Endothelial cell of umbilical vein (primary cell): ENCODE measurements around the gene CYFIP1. TPM values are rescaled to one million over a fixed set of nuclear protein-coding genes. Genes with fewer than 3 reads are reported as not detected.

Experiments used
- BruUV-seq: library from RNA; stranded (reverse); fragments of 400-500 nt; replicated peaks from 2 replicates; lab custom pipeline; 2021; lab: Mats Ljungman, UMichigan
- CTCF ChIA-PET: fragments of 300-600, 350-600 bp; sonication (Branson Sonifier 250); formaldehyde crosslinking; loops from one replicate; lab custom pipeline; 2021; ENCODE audit warnings: antibody characterized with exemption, inconsistent platforms; lab: Charles Lee
- POLR2A ChIA-PET: fragments of 300-600, 350-600 bp; sonication (Branson Sonifier 250); formaldehyde crosslinking; loops from one replicate; lab custom pipeline; 2021; ENCODE audit warnings: antibody characterized with exemption, inconsistent platforms; lab: Charles Lee
- DNase-seq: peaks from one replicate; pipeline ENCODE4 v3.0.0-alpha.2; 2011; ENCODE audit warnings: low read depth, low spot score
- FAIRE-seq: peaks from 2 replicates; lab custom pipeline; 2011; peaks lifted over from hg19 to GRCh38; lab: Jason Lieb, UNC
- H2AFZ ChIP-seq: 2 replicates; pipeline ENCODE4 v1.6.0; 2012; ENCODE audit warnings: low read depth, low read length, control low read depth, inconsistent platforms
- H3K27ac ChIP-seq: 2 replicates; pipeline ENCODE4 v1.5.1; 2011; ENCODE audit warnings: low read depth, mild to moderate bottlenecking, control low read depth, low read length, moderate library complexity; ENCODE audit not compliant: insufficient read depth
- H3K27me3 ChIP-seq, 2 experiments: 2 replicates each; pipeline versions ENCODE4 v1.6.0 to v1.6.1; 2011; ENCODE audit warnings: low read length in 2 of 2, mixed read lengths in 1 of 2; ENCODE audit not compliant: control insufficient read depth in 2 of 2, insufficient read depth in 2 of 2
- H3K36me3 ChIP-seq, 2 experiments: 2 replicates in 1 of 2; 3 replicates in 1 of 2; pipeline ENCODE4 v1.5.1; 2011; ENCODE audit warnings: low read length in 2 of 2, mild to moderate bottlenecking in 1 of 2, moderate library complexity in 1 of 2; ENCODE audit not compliant: control insufficient read depth in 2 of 2, insufficient read depth in 2 of 2; ENCODE audit errors: extremely low read depth in 1 of 2
- H3K4me1 ChIP-seq: 3 replicates; pipeline ENCODE4 v1.5.1; 2011; ENCODE audit warnings: mild to moderate bottlenecking, low read length; ENCODE audit not compliant: control insufficient read depth, insufficient read depth; ENCODE audit errors: extremely low read depth
- H3K4me2 ChIP-seq: 2 replicates; pipeline ENCODE4 v1.6.1; 2011; ENCODE audit warnings: low read length, control low read depth, mixed read lengths; ENCODE audit not compliant: insufficient read depth
- H3K4me3 ChIP-seq, 3 experiments: fragments of 200-600 bp in 1 of 3; sonication (generic), shearing (Covaris generic) in 1 of 3; replicated peaks in 1 of 3; 2 replicates each; pipeline ENCODE4 v1.5.1; 2011 to 2016; ENCODE audit warnings: control low read depth in 3 of 3, low read length in 3 of 3, mild to moderate bottlenecking in 2 of 3, inconsistent platforms in 1 of 3, low read depth in 1 of 3, moderate library complexity in 1 of 3; ENCODE audit not compliant: insufficient read depth in 1 of 3
- H3K79me2 ChIP-seq: 2 replicates; pipeline ENCODE4 v1.6.0; 2012; ENCODE audit warnings: low read length, inconsistent platforms; ENCODE audit not compliant: control insufficient read depth, insufficient read depth
- H3K9ac ChIP-seq: replicated peaks from 2 replicates; pipeline ENCODE3; 2011; ENCODE audit warnings: low read length, control low read depth; ENCODE audit not compliant: insufficient read depth; ENCODE audit errors: extremely low read depth
- H3K9me1 ChIP-seq: replicated peaks from 3 replicates; pipeline ENCODE4 v1.6.0; 2011; ENCODE audit warnings: mild to moderate bottlenecking, low read length; ENCODE audit not compliant: control insufficient read depth, insufficient read depth; ENCODE audit errors: extremely low read depth
- H3K9me3 ChIP-seq: replicated peaks from 2 replicates; pipeline ENCODE4 v1.5.1; 2012; ENCODE audit warnings: low read length, inconsistent platforms; ENCODE audit not compliant: control insufficient read depth, insufficient read depth
- H4K20me1 ChIP-seq: replicated peaks from 2 replicates; pipeline ENCODE3; 2011; ENCODE audit warnings: mild to moderate bottlenecking, low read length; ENCODE audit not compliant: control insufficient read depth, insufficient read depth; ENCODE audit errors: extremely low read depth
- CTCF ChIP-seq, 2 donors: IDR thresholded peaks; 1 replicate in 1 of 2; 2 replicates in 1 of 2; pipeline ENCODE4 v1.5.1; 2011; ENCODE audit warnings: low read length in 2 of 2, mild to moderate bottlenecking in 2 of 2, moderate library complexity in 2 of 2, control low read depth in 1 of 2, inconsistent platforms in 1 of 2, low read depth in 1 of 2; ENCODE audit not compliant: insufficient read depth in 1 of 2; ENCODE audit errors: extremely low read depth in 1 of 2
- EZH2 ChIP-seq: IDR thresholded peaks from 2 replicates; pipeline ENCODE4 v1.6.1; 2012; ENCODE audit warnings: borderline replicate concordance, low read depth, mild to moderate bottlenecking, moderate library complexity, low read length, inconsistent platforms; ENCODE audit not compliant: severe bottlenecking
- FOS ChIP-seq: IDR thresholded peaks from 2 replicates; pipeline ENCODE4 v1.6.1; 2011; ENCODE audit warnings: mild to moderate bottlenecking, low read length, moderate library complexity, borderline replicate concordance; ENCODE audit not compliant: insufficient read depth
- GATA2 ChIP-seq: IDR thresholded peaks from 2 replicates; pipeline ENCODE4 v1.7.0; 2011; ENCODE audit warnings: low read depth, mild to moderate bottlenecking, moderate library complexity, mixed read lengths, low read length; ENCODE audit not compliant: insufficient read length, insufficient read depth
- JUN ChIP-seq: IDR thresholded peaks from 2 replicates; pipeline ENCODE4 v1.6.1; 2011; ENCODE audit warnings: borderline replicate concordance, low read depth; ENCODE audit not compliant: insufficient read length, insufficient read depth
- MYC ChIP-seq: IDR thresholded peaks from one replicate; pipeline ENCODE4 v1.6.1; 2011; ENCODE audit warnings: mild to moderate bottlenecking, low read depth, low read length
- POLR2A ChIP-seq: IDR thresholded peaks from 2 replicates; pipeline ENCODE4 v1.6.1; 2012; ENCODE audit warnings: low read depth, mild to moderate bottlenecking, control low read depth, low read length
- POLR2AphosphoS5 ChIP-seq: IDR thresholded peaks from 2 replicates; pipeline ENCODE4 v1.6.1; 2012; ENCODE audit warnings: low read depth, mild to moderate bottlenecking, control low read depth, low read length, moderate library complexity; ENCODE audit not compliant: insufficient read depth
- dilution Hi-C: fragments of 300-500 bp; cut with MboI; formaldehyde crosslinking; loops from one replicate; pipeline ENCODE4 v1.15.0; 2019; ENCODE audit warnings: low sequenced_read_pairs; ENCODE audit not compliant: extremely low pct_ligation_motif_present
- intact Hi-C: fragments of 100-400 bp; cut with micrococcal nuclease; formaldehyde crosslinking; loops from one replicate; pipeline ENCODE4 v1.10.0; 2022
- polyA plus RNA-seq, 4 experiments: library from polyadenylated mRNA; depleted of rRNA in 3 of 4; stranded (reverse) in 3 of 4; unstranded in 1 of 4; fragments of >200 nt; gene quantifications; 2 replicates each; pipeline versions ENCODE4 v1.2.1 to v1.2.3, GENCODE V29; 2011 to 2012; ENCODE audit warnings: missing spikeins in 1 of 4
- total RNA-seq: library from RNA; stranded (reverse); gene quantifications from 2 replicates; pipeline ENCODE4 v1.2.3, GENCODE V29; 2021

Gene CYFIP1
- total and polyA plus RNA-seq, 2 donors (not counting 3 experiments of a cell fraction or from before 2014, with no cell fraction given), result 81.4 to 158 TPM

GRCh38 chr15:22919171-22919570, 61.0 kb downstream of the CYFIP1 start:
- H2AFZ ChIP-seq, result no peak overlapping the region
- POLR2A ChIA-PET, result no interaction called here
- dilution Hi-C loops (no loop called here), intact Hi-C loops (no loop called here)
- no peak for TF ChIP-seq MYC
- H3K79me2 ChIP-seq, result no peaks in the 10 kb centered on the region
- H3K36me3 ChIP-seq, result peaks cover 3 to 16% of the 10 kb centered on the region in 2 experiments
- FAIRE-seq (no peak), DNase-seq (peak; percentile 38)
- CTCF ChIA-PET, result interaction anchor here (0.8 to 1.1 kb wide), 2 partner anchors 14 to 45 kb away, joined by 3 read pairs; no protein-coding TSS in a partner anchor
- H4K20me1 ChIP-seq, result no peaks in the 10 kb centered on the region
- H3K27ac ChIP-seq, result no peak overlapping the region
- no peak overlapping the region for H3K4me2 ChIP-seq
- H3K9me3 ChIP-seq, result no peaks in the 10 kb centered on the region
- no peak overlapping the region for H3K9ac ChIP-seq
- no peaks in the 10 kb centered on the region for H3K9me1 ChIP-seq
- H3K27me3 ChIP-seq, result no peaks in the 10 kb centered on the region
- BruUV-seq, result no TSS peak
- no peak overlapping the region for H3K4me3 ChIP-seq
- H3K4me1 ChIP-seq, result no peaks in the 10 kb centered on the region

GRCh38 chr15:22918596-22919140, 61.5 kb downstream of the CYFIP1 start:
- Histone ChIP-seq H3K9me1 (no peaks in the 10 kb centered on the region), H3K36me3 (peaks cover 3 to 20% of the 10 kb centered on the region in 2 experiments), H4K20me1 (no peaks in the 10 kb centered on the region), H3K9ac (no peak overlapping the region), H3K9me3 (no peaks in the 10 kb centered on the region), H3K27me3 (no peaks in the 10 kb centered on the region), H3K27ac (no peak overlapping the region), H3K79me2 (no peaks in the 10 kb centered on the region), H2AFZ (no peak overlapping the region), H3K4me3 (no peak overlapping the region), H3K4me1 (no peaks in the 10 kb centered on the region), H3K4me2 (no peak overlapping the region)
- no peak for DNase-seq
- no peak for FAIRE-seq
- TF ChIP-seq FOS (no peak), POLR2AphosphoS5 (no peak), CTCF (IDR thresholded peaks at IDR 0.05; ENCODE audit: extremely low read depth in 1 of 2, insufficient read depth in 1 of 2, low read depth in 1 of 2, low read length in 2 of 2) (no peak), JUN (no peak), EZH2 (no peak), POLR2A (no peak), GATA2 (no peak), MYC (no peak)
- intact Hi-C loops, result no loop called here
- CTCF ChIA-PET, result interaction anchor here (0.8 to 1.1 kb wide), 2 partner anchors 15 to 45 kb away, joined by 3 read pairs; no protein-coding TSS in a partner anchor
- dilution Hi-C loops, result no loop called here
- POLR2A ChIA-PET, result no interaction called here
- no TSS peak for BruUV-seq
